ENCODE results near the gene ME1. TPM values are rescaled to one million over a fixed set of nuclear protein-coding genes. Genes with fewer than 3 reads are reported as not detected.

Gene ME1
- total RNA-seq = 2.1 TPM
- polyA plus RNA-seq = 8.1 TPM
- long read RNA-seq, donor 1 = 0 reads
- long read RNA-seq, donor 2 = 0 reads
- long read RNA-seq, donor 3, partial matches to known transcripts = 0 of 1 reads
- long read RNA-seq, donor 3, other reads (novel, unspliced or antisense) = 0 of 1 reads
- long read RNA-seq, donor 4 = 0 reads
- long read RNA-seq, donor 5, partial matches to known transcripts = 0 of 3 reads
- long read RNA-seq, donor 5, other reads (novel, unspliced or antisense) = 0 of 3 reads
- long read RNA-seq, donor 6, partial matches to known transcripts = 0 of 1 reads
- long read RNA-seq, donor 6, other reads (novel, unspliced or antisense) = 0 of 1 reads
- long read RNA-seq, donor 7 = 0 reads
- long read RNA-seq, donor 8, partial matches to known transcripts = 0 of 1 reads
- long read RNA-seq, donor 8, other reads (novel, unspliced or antisense) = 0 of 1 reads
- long read RNA-seq, donor 9, partial matches to known transcripts = 0 of 2 reads
- long read RNA-seq, donor 9, other reads (novel, unspliced or antisense) = 0 of 2 reads
- long read RNA-seq, donor 10, partial matches to known transcripts = 0 of 1 reads
- long read RNA-seq, donor 10, other reads (novel, unspliced or antisense) = 0 of 1 reads

DNA sequence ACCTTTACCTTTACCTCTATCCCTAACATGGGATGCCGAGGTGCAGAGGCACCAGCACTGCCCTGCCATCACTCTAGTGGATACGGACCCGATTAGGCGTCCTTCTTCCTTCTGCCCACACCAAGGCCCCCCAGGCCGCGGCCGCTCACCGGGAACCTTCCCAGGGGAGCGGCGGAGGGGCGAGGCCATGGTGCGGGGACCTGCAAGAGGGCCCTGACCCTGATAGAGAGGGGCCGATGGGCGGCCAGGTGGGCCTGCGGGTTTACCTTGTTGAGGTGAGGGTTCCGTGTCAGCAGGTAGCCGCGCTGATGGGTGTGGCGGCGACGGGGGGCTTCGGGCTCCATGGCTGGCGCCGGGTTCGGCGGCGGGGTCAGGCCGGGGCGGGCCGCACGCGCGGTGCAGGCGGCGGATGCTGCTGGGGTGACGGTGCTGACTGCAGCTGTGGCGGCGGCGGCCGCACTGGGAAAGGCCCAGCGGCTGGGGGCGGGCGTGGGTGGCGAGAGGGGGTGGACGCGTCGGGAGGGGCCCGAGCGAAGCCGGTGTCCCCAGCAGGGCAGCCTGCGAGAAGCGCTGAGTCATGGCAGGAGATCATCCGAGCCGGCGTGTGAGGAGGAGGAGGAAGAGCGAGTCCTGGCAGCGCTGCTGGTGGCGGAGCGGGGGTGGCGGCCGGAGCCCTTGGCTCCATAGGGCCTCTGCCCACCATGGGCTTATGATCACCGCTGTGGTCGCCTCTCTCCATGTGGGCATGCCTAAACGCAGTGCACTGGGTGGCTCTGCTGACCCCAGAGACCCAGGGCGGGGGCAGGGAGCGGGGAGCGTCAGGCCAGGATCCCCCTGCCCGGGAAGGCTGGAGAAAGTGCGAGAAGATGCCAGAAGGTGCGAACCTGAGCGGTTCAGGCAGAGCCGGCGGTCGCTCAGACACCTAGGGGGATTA, at the start of gene ME1:
ME1 (minus strand) TSS at position 441 of the 934 bp plus-strand sequence; CDS start at position 344, 97 bp downstream.
- Histone ChIP-seq H3K27me3 (ENCODE audit: control insufficient read depth in 2 of 2, insufficient read depth in 1 of 2, low read length in 1 of 2) (peaks cover 5 to 20% of the 10 kb centered on the region in 2 donors), H3K9me3 (ENCODE audit: control insufficient read depth in 2 of 2, insufficient read depth in 1 of 2, low read length in 1 of 2) (no peaks in the 10 kb centered on the region), H3K27ac (ENCODE audit: low read depth in 1 of 2, low read length in 1 of 2) (peak within 1 kb of the TSS in 1 of 2 donors; percentile 48), H3K36me3 (ENCODE audit: control insufficient read depth in 2 of 2, insufficient read depth in 2 of 2, low read length in 1 of 2) (no peaks in the 10 kb centered on the region), H3K4me1 (ENCODE audit: control insufficient read depth in 2 of 2, insufficient read depth in 2 of 2, low read length in 2 of 2) (no peaks in the 10 kb centered on the region), H3K4me3 (ENCODE audit: low read length in 2 of 2) (peak within 1 kb of the TSS; percentile 5 to 28)
- 21% methylated on average over 74 of the region's 74 CpGs for WGBS
- peak in 2 of 9 donors; percentile 4 to 10 for DNase-seq (ENCODE audit: low read depth in 6 of 9, low spot score in 9 of 9)

DNA sequence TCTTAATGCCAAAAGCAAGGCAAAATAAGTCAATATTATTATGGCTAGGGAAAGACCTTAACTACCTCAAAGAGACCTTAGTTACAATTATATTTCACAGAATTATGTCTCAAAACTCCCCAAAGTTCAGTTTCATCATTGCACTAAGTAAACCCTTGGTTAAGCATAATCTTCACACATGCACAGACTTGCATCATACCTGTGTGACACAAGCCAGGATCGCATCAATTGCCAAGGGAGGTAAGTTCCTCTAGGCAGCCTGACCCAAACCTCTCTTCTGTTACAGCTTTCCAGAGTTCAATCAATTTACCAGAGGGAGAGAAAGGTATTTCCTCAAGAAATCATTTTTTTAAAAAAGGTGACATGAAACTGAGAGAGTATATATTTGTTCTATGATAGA, 49.6 kb upstream of the ME1 start:
- DNase-seq (ENCODE audit: low read depth in 6 of 9, low spot score in 9 of 9) = no peak
- Histone ChIP-seq H3K4me1 (ENCODE audit: control insufficient read depth in 2 of 2, insufficient read depth in 2 of 2, low read length in 2 of 2) (no peaks in the 10 kb centered on the region), H3K4me3 (ENCODE audit: low read length in 2 of 2) (no peak overlapping the region), H3K9me3 (ENCODE audit: control insufficient read depth in 2 of 2, insufficient read depth in 1 of 2, low read length in 1 of 2) (no peaks in the 10 kb centered on the region), H3K27ac (ENCODE audit: low read depth in 1 of 2, low read length in 1 of 2) (no peak overlapping the region), H3K27me3 (ENCODE audit: control insufficient read depth in 2 of 2, insufficient read depth in 1 of 2, low read length in 1 of 2) (no peaks in the 10 kb centered on the region), H3K36me3 (ENCODE audit: control insufficient read depth in 2 of 2, insufficient read depth in 2 of 2, low read length in 1 of 2) (no peaks in the 10 kb centered on the region)
- WGBS = 90% methylated on average over 1 of the region's 1 CpG

DNA sequence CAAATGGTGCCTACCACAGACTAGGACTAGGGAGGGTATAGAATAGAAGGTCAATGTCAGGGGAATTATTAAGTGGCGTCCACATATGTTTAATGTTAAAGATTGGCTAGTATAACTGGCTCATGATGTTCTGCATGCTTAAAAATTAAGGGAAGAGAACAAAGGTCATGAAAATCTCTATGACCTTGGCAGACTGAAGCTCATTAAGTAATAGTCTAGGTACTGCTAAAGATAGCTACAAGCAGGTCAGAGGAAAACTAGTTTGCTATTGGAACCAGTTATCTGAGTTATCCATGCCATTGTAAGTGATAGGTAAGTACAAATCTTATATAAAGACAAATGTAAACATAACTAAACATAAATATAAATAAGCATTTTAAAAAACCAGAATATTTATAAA, 48.5 kb upstream of the ME1 start:
- no peak overlapping the region for H3K27ac ChIP-seq (ENCODE audit: low read depth in 1 of 2, low read length in 1 of 2)
- no peaks in the 10 kb centered on the region for H3K9me3 ChIP-seq (ENCODE audit: control insufficient read depth in 2 of 2, insufficient read depth in 1 of 2, low read length in 1 of 2)
- no peak for DNase-seq (ENCODE audit: low read depth in 6 of 9, low spot score in 9 of 9)
- 94% methylated on average over 1 of the region's 1 CpG for WGBS
- no peaks in the 10 kb centered on the region for H3K4me1 ChIP-seq (ENCODE audit: control insufficient read depth in 2 of 2, insufficient read depth in 2 of 2, low read length in 2 of 2)
- no peaks in the 10 kb centered on the region for H3K36me3 ChIP-seq (ENCODE audit: control insufficient read depth in 2 of 2, insufficient read depth in 2 of 2, low read length in 1 of 2)
- H3K27me3 ChIP-seq (ENCODE audit: control insufficient read depth in 2 of 2, insufficient read depth in 1 of 2, low read length in 1 of 2) = no peaks in the 10 kb centered on the region
- H3K4me3 ChIP-seq (ENCODE audit: low read length in 2 of 2) = no peak overlapping the region

DNA sequence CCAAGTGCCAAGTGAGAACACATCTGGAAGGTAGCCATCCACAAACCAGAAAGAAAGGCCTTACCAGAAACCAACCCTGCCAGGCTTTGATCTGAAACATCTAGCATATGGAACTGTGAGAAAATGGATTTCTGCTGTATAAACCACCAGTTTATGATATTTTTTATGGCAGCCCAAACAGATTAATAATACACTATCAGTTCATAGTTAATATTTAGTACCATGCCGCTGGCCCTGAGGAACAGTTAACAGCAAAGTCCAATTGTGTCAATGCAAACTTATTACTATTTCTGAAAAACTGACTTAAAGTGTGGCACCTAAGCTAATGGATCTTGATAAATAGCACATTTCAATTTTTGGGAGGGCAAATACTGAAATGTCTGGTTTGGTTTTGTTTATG, 46.1 kb upstream of the ME1 start:
- Histone ChIP-seq H3K4me1 (ENCODE audit: control insufficient read depth in 2 of 2, insufficient read depth in 2 of 2, low read length in 2 of 2) (no peaks in the 10 kb centered on the region), H3K36me3 (ENCODE audit: control insufficient read depth in 2 of 2, insufficient read depth in 2 of 2, low read length in 1 of 2) (no peaks in the 10 kb centered on the region), H3K27me3 (ENCODE audit: control insufficient read depth in 2 of 2, insufficient read depth in 1 of 2, low read length in 1 of 2) (no peaks in the 10 kb centered on the region), H3K9me3 (ENCODE audit: control insufficient read depth in 2 of 2, insufficient read depth in 1 of 2, low read length in 1 of 2) (no peaks in the 10 kb centered on the region), H3K4me3 (ENCODE audit: low read length in 2 of 2) (no peak overlapping the region), H3K27ac (ENCODE audit: low read depth in 1 of 2, low read length in 1 of 2) (no peak overlapping the region)
- no peak for DNase-seq (ENCODE audit: low read depth in 6 of 9, low spot score in 9 of 9)
- WGBS = 97% methylated on average over 1 of the region's 1 CpG

DNA sequence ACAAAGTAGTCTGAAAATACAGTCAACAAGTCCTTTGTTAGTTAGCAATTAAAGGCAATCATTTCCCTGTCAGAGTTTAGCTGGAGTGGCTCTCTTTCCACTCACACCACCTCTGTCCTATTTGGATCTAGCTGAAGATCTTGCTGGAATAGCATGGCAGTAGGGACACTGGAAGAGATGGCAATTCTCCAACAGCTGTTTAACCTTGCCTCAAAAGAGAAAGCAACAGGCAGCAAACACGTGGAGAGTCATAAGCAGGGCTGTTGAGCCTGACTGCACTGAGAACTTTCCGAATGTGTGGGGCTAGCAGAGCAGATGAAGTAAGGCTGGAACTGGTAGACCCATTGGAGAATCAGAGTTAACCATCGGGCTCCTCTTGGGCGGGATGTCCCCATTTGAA, 43.5 kb upstream of the ME1 start:
- Histone ChIP-seq H3K9me3 (ENCODE audit: control insufficient read depth in 2 of 2, insufficient read depth in 1 of 2, low read length in 1 of 2) (no peaks in the 10 kb centered on the region), H3K36me3 (ENCODE audit: control insufficient read depth in 2 of 2, insufficient read depth in 2 of 2, low read length in 1 of 2) (no peaks in the 10 kb centered on the region), H3K27me3 (ENCODE audit: control insufficient read depth in 2 of 2, insufficient read depth in 1 of 2, low read length in 1 of 2) (no peaks in the 10 kb centered on the region), H3K4me1 (ENCODE audit: control insufficient read depth in 2 of 2, insufficient read depth in 2 of 2, low read length in 2 of 2) (no peaks in the 10 kb centered on the region), H3K27ac (ENCODE audit: low read depth in 1 of 2, low read length in 1 of 2) (no peak overlapping the region), H3K4me3 (ENCODE audit: low read length in 2 of 2) (no peak overlapping the region)
- 83% methylated on average over 4 of the region's 4 CpGs for WGBS
- DNase-seq (ENCODE audit: low read depth in 6 of 9, low spot score in 9 of 9) = no peak

DNA sequence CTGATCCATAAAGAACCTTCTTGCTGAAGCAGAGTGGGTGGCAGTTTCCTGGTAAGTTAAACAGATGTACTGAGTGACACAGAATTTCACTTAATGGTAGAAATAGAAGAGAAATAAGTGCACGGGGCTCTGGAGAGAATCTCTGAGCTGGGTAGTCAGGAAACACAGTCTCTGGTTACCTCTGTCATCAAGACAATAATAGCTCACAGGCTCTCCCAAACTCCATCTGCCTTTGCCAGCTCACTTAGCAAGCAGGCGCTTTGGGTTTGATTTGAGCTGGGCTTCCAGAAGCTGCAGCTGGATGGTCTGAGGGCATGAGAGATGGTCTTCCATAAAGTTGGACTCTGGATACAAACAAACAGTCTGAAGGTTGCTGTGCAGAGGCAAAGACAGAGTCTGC, 41.9 kb upstream of the ME1 start:
- Histone ChIP-seq H3K4me1 (ENCODE audit: control insufficient read depth in 2 of 2, insufficient read depth in 2 of 2, low read length in 2 of 2) (no peaks in the 10 kb centered on the region), H3K27ac (ENCODE audit: low read depth in 1 of 2, low read length in 1 of 2) (no peak overlapping the region), H3K4me3 (ENCODE audit: low read length in 2 of 2) (no peak overlapping the region), H3K36me3 (ENCODE audit: control insufficient read depth in 2 of 2, insufficient read depth in 2 of 2, low read length in 1 of 2) (no peaks in the 10 kb centered on the region), H3K9me3 (ENCODE audit: control insufficient read depth in 2 of 2, insufficient read depth in 1 of 2, low read length in 1 of 2) (no peaks in the 10 kb centered on the region), H3K27me3 (ENCODE audit: control insufficient read depth in 2 of 2, insufficient read depth in 1 of 2, low read length in 1 of 2) (no peaks in the 10 kb centered on the region)
- WGBS = 91% methylated on average over 2 of the region's 2 CpGs
- no peak for DNase-seq (ENCODE audit: low read depth in 6 of 9, low spot score in 9 of 9)

DNA sequence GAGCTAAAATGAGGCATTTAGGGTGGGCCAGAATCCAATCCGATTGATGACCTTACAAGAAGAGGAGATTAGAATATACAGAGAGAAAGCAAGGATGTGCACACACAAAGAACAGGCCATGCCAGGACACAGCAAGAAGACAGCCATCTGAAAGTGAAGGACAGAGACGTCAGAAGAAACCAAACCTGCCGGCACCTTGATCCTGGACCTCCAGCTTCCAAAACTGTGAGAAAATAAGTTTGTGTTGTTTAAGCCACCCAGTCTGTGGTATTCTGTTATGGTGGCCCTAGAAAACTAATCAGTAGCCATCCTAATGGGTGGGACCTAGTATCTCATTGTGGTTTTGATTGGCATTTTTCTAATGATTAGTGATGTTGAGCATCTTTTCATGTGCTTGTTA, 39.7 kb upstream of the ME1 start:
- H3K36me3 ChIP-seq (ENCODE audit: control insufficient read depth in 2 of 2, insufficient read depth in 2 of 2, low read length in 1 of 2) = no peaks in the 10 kb centered on the region
- no peaks in the 10 kb centered on the region for H3K27me3 ChIP-seq (ENCODE audit: control insufficient read depth in 2 of 2, insufficient read depth in 1 of 2, low read length in 1 of 2)
- no peak overlapping the region for H3K4me3 ChIP-seq (ENCODE audit: low read length in 2 of 2)
- DNase-seq (ENCODE audit: low read depth in 6 of 9, low spot score in 9 of 9) = no peak
- no peaks in the 10 kb centered on the region for H3K9me3 ChIP-seq (ENCODE audit: control insufficient read depth in 2 of 2, insufficient read depth in 1 of 2, low read length in 1 of 2)
- WGBS = 97% methylated on average over 3 of the region's 3 CpGs
- H3K27ac ChIP-seq (ENCODE audit: low read depth in 1 of 2, low read length in 1 of 2) = no peak overlapping the region
- H3K4me1 ChIP-seq (ENCODE audit: control insufficient read depth in 2 of 2, insufficient read depth in 2 of 2, low read length in 2 of 2) = no peaks in the 10 kb centered on the region

DNA sequence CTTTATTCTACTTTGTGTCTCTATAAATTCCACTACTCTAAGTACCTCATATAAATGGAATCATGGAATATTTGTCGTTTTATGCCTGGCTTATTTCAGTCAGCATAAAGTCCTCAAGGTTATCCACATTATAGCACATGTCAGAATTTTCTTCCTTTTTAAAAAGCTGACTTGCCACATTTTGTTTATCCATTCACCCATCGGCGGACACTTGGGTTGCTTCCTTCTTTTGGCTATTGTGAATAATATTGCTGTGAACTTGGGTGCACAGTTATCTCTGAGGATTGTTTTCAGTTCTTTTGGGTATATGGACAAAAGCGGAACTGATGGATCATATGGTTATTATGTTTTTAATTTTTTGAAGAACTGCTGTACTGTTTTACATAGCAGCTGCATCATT, 39.1 kb upstream of the ME1 start:
- Histone ChIP-seq H3K4me1 (ENCODE audit: control insufficient read depth in 2 of 2, insufficient read depth in 2 of 2, low read length in 2 of 2) (no peaks in the 10 kb centered on the region), H3K4me3 (ENCODE audit: low read length in 2 of 2) (no peak overlapping the region), H3K36me3 (ENCODE audit: control insufficient read depth in 2 of 2, insufficient read depth in 2 of 2, low read length in 1 of 2) (no peaks in the 10 kb centered on the region), H3K9me3 (ENCODE audit: control insufficient read depth in 2 of 2, insufficient read depth in 1 of 2, low read length in 1 of 2) (no peaks in the 10 kb centered on the region), H3K27ac (ENCODE audit: low read depth in 1 of 2, low read length in 1 of 2) (no peak overlapping the region), H3K27me3 (ENCODE audit: control insufficient read depth in 2 of 2, insufficient read depth in 1 of 2, low read length in 1 of 2) (no peaks in the 10 kb centered on the region)
- 81% methylated on average over 4 of the region's 4 CpGs for WGBS
- no peak for DNase-seq (ENCODE audit: low read depth in 6 of 9, low spot score in 9 of 9)

DNA sequence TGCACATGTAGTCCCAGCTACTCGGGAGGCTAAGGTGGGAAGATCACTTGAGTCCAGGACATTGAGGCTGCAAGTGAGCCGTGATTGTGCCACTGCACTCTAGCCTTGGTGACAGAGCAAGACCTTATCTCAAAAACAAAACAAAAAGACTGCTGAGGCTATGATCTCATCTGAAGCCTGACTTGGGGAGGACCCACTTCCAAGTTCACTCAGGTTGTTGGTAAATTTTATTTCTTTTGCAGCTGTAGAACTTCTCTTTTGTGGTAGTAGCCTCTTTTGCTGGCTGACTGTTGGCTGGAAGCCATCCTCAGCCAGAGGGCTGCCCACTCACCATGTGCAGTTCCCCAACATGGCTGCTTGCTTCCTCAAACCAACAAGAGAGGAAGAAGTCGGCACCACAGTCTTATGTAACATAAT, 36.8 kb upstream of the ME1 start:
- Histone ChIP-seq H3K36me3 (ENCODE audit: control insufficient read depth in 2 of 2, insufficient read depth in 2 of 2, low read length in 1 of 2) (no peaks in the 10 kb centered on the region), H3K27me3 (ENCODE audit: control insufficient read depth in 2 of 2, insufficient read depth in 1 of 2, low read length in 1 of 2) (no peaks in the 10 kb centered on the region), H3K4me1 (ENCODE audit: control insufficient read depth in 2 of 2, insufficient read depth in 2 of 2, low read length in 2 of 2) (no peaks in the 10 kb centered on the region), H3K4me3 (ENCODE audit: low read length in 2 of 2) (no peak overlapping the region), H3K9me3 (ENCODE audit: control insufficient read depth in 2 of 2, insufficient read depth in 1 of 2, low read length in 1 of 2) (no peaks in the 10 kb centered on the region), H3K27ac (ENCODE audit: low read depth in 1 of 2, low read length in 1 of 2) (no peak overlapping the region)
- WGBS = 33% methylated on average over 3 of the region's 3 CpGs
- DNase-seq (ENCODE audit: low read depth in 6 of 9, low spot score in 9 of 9) = no peak
